Gastrocnemius medialis (tissue), 4 donors: ENCODE measurements around the gene ETDC.

Experiments
- POLR2A ChIP-seq, 2 donors: fragments of 450-650 bp; IDR thresholded peaks; one replicate each; pipeline ENCODE4 v1.6.1; 2017; ENCODE audit warnings: antibody characterized with exemption in 2 of 2, mild to moderate bottlenecking in 2 of 2, moderate library complexity in 2 of 2
- TF ChIP-seq, protein P1 (sequence below), 5 experiments: fragments of 450-650 bp in 3 of 5; fragments of 200-600 bp in 2 of 5; sonication (generic) in 2 of 5; IDR thresholded peaks in 4 of 5; conservative IDR thresholded peaks in 1 of 5; 1 replicate in 4 of 5; 2 replicates in 1 of 5; pipeline ENCODE4 v1.5.1; 2016 to 2019; ENCODE audit warnings: antibody characterized with exemption in 5 of 5, mild to moderate bottlenecking in 3 of 5, moderate library complexity in 3 of 5

GRCh38 chrX:135354288-135354687, 45.0 kb downstream of the ETDC start:
- TF ChIP-seq POLR2A (IDR thresholded peaks at IDR 0.05): no peak
- TF ChIP-seq, protein P1, sequence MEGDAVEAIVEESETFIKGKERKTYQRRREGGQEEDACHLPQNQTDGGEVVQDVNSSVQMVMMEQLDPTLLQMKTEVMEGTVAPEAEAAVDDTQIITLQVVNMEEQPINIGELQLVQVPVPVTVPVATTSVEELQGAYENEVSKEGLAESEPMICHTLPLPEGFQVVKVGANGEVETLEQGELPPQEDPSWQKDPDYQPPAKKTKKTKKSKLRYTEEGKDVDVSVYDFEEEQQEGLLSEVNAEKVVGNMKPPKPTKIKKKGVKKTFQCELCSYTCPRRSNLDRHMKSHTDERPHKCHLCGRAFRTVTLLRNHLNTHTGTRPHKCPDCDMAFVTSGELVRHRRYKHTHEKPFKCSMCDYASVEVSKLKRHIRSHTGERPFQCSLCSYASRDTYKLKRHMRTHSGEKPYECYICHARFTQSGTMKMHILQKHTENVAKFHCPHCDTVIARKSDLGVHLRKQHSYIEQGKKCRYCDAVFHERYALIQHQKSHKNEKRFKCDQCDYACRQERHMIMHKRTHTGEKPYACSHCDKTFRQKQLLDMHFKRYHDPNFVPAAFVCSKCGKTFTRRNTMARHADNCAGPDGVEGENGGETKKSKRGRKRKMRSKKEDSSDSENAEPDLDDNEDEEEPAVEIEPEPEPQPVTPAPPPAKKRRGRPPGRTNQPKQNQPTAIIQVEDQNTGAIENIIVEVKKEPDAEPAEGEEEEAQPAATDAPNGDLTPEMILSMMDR (IDR thresholded peaks at IDR 0.05 in 4 of 5, conservative IDR thresholded peaks at IDR 0.05 in 1 of 5): no peak
